GM23248 (cell line): ENCODE results near the gene CFAP99. TPM values are rescaled to one million over a fixed set of nuclear protein-coding genes. Genes with fewer than 3 reads are reported as not detected.

ENCODE experiments used
- DNase-seq: peaks from one replicate; pipeline ENCODE4 v3.0.0-alpha.2; 2015
- H2AFZ ChIP-seq: fragments of 200-600 bp; sonication (generic); 2 replicates; pipeline ENCODE4 v1.6.1; 2016; ENCODE audit warnings: antibody characterized with exemption
- H3F3A ChIP-seq: fragments of 200-600 bp; sonication (generic); 2 replicates; pipeline ENCODE4 v1.6.1; 2016; ENCODE audit warnings: mild to moderate bottlenecking, antibody characterized with exemption, mixed run types; ENCODE audit not compliant: insufficient read depth
- H3K27ac ChIP-seq: fragments of 200-600 bp; sonication (generic); 2 replicates; pipeline ENCODE4 v1.5.1; 2016; ENCODE audit warnings: mild to moderate bottlenecking
- H3K27me3 ChIP-seq: fragments of 200-600 bp; sonication (generic); replicated peaks from 2 replicates; pipeline ENCODE4 v1.6.1; 2016; ENCODE audit warnings: mild to moderate bottlenecking; ENCODE audit not compliant: insufficient read depth
- H3K36me3 ChIP-seq: fragments of 200-600 bp; sonication (generic); 2 replicates; pipeline ENCODE4 v1.6.1; 2016; ENCODE audit warnings: low read depth, mild to moderate bottlenecking
- H3K4me1 ChIP-seq: fragments of 200-600 bp; sonication (generic); 2 replicates; pipeline ENCODE4 v1.6.1; 2016; ENCODE audit warnings: mild to moderate bottlenecking; ENCODE audit not compliant: insufficient read depth
- H3K4me2 ChIP-seq: fragments of 200-600 bp; sonication (generic); one replicate; pipeline ENCODE4 v1.6.1; 2016; ENCODE audit warnings: mild to moderate bottlenecking; ENCODE audit not compliant: unreplicated experiment
- H3K4me3 ChIP-seq: fragments of 200-600 bp; sonication (generic); 2 replicates; pipeline ENCODE4 v1.5.1; 2016; ENCODE audit warnings: mild to moderate bottlenecking
- H3K79me2 ChIP-seq: fragments of 200-600 bp; sonication (generic); 2 replicates; pipeline ENCODE4 v1.6.1; 2016; ENCODE audit warnings: mild to moderate bottlenecking; ENCODE audit not compliant: insufficient read depth
- H3K9ac ChIP-seq: fragments of 200-600 bp; sonication (generic); 2 replicates; pipeline ENCODE4 v1.6.1; 2016; ENCODE audit warnings: mild to moderate bottlenecking
- H3K9me2 ChIP-seq: fragments of 200-600 bp; sonication (generic); 2 replicates; pipeline ENCODE4 v1.6.1; 2016; ENCODE audit warnings: mixed run types, mild to moderate bottlenecking, moderate library complexity; ENCODE audit not compliant: insufficient read depth
- H3K9me3 ChIP-seq: fragments of 200-600 bp; sonication (generic); one replicate; pipeline ENCODE4 v1.6.1; 2017; ENCODE audit warnings: low read depth
- H4K20me1 ChIP-seq: fragments of 200-600 bp; sonication (generic); 2 replicates; pipeline ENCODE4 v1.6.0; 2016; ENCODE audit not compliant: insufficient read depth
- EZH2 ChIP-seq: fragments of 200-600 bp; sonication (generic); IDR thresholded peaks from 2 replicates; pipeline ENCODE4 v1.6.1; 2018; ENCODE audit warnings: antibody characterized with exemption, mild to moderate bottlenecking; ENCODE audit not compliant: insufficient read depth, poor library complexity, severe bottlenecking
- EZH2phosphoT487 ChIP-seq: fragments of 200-600 bp; sonication (generic); IDR thresholded peaks from 2 replicates; pipeline ENCODE4 v1.6.1; 2018; ENCODE audit warnings: antibody characterized with exemption, moderate library complexity, mild to moderate bottlenecking, low read depth; ENCODE audit not compliant: insufficient read depth
- whole genome bisulfite sequencing, 2 experiments: methylation state at CpG; one replicate each; pipeline ENCODE4 v1.1.6; 2015 to 2017; ENCODE audit warnings: low lambda C conversion rate in 2 of 2, low coverage in 1 of 2; ENCODE audit errors: missing lambda C conversion rate in 2 of 2; 5-methylcytosine and 5-hydroxymethylcytosine counted together
- in situ Hi-C: fragments of 300-500 bp; cut with MboI; formaldehyde crosslinking; loops from 2 replicates; pipeline ENCODE4 v1.15.0; 2020
- polyA plus RNA-seq: library from polyadenylated mRNA; unstranded; fragments of >200 nt; fragmentation: Nextera tagmentation; extraction: Ambion mirVana; gene quantifications from 2 replicates; pipeline ENCODE4 v1.2.1, GENCODE V29; 2016
- total RNA-seq: library from RNA; depleted of rRNA; stranded (reverse); fragments of >200 nt; shearing (Covaris generic); gene quantifications from 2 replicates; pipeline ENCODE4 v1.2.3, GENCODE V29; 2014

CFAP99 gene
- total and polyA plus RNA-seq, 2 experiments from 2014 or later = not detected

GRCh38 chr4:2416564-2417225 lies 2.1 kb upstream of the CFAP99 start:
- DNase-seq = peak; percentile 59
- Histone ChIP-seq H3K4me1 (peaks cover 19% of the 10 kb centered on the region), H3K4me2 (peak overlapping the region; percentile 62), H3K79me2 (no peaks in the 10 kb centered on the region), H3F3A (peaks cover 32% of the 10 kb centered on the region), H4K20me1 (no peaks in the 10 kb centered on the region), H3K27me3 (peaks cover 23% of the 10 kb centered on the region), H3K36me3 (no peaks in the 10 kb centered on the region), H3K4me3 (peak overlapping the region; percentile 74), H3K9me3 (no peaks in the 10 kb centered on the region), H2AFZ (peak overlapping the region; percentile 47), H3K27ac (no peak overlapping the region), H3K9ac (peak overlapping the region; percentile 31; the same call in 1 of the 2 replicates), H3K9me2 (no peaks in the 10 kb centered on the region)
- WGBS, 2 experiments = 26 to 34% methylated on average over 41 to 55 of the region's 55 CpGs
- TF ChIP-seq EZH2phosphoT487 (no peak), EZH2 (no peak)
- in situ Hi-C loops = no loop called here

DNA sequence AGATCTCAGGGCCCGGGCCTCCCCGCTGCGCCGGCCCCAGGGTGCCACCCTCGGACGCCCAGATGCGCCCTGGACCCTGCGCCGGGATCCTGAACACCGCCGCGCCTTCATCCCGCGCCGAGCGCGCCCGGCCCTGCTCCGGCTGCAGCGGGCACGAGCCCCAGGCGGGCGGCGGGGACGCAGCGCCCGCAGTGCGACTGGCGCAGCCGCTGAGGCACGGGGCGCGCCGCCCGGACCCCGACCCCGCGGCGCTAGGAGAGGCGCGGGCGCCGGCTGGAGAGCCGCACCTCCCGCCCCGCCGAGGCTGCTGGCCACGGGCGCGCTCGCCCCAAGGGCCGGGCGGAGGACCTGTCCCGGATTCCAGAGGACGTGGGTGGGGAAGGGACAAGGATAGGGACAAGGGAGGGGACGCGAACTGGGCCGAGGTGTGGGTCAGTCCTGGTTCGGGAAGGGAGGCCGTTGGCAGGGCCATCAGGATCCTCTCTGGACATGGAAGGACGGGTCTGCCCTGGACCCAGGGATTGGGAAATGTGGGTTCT lies 1.5 kb upstream of the CFAP99 start:
- in situ Hi-C loops = no loop called here
- DNase-seq = peak; percentile 45
- no peaks in the 10 kb centered on the region for H3K9me3 ChIP-seq
- peaks cover 25% of the 10 kb centered on the region for H3K27me3 ChIP-seq
- no peaks in the 10 kb centered on the region for H3K36me3 ChIP-seq
- peaks cover 28% of the 10 kb centered on the region for H3F3A ChIP-seq
- no peak overlapping the region for H3K27ac ChIP-seq
- H3K79me2 ChIP-seq = no peaks in the 10 kb centered on the region
- peaks cover 15% of the 10 kb centered on the region for H3K4me1 ChIP-seq
- peak overlapping the region; percentile 67 for H2AFZ ChIP-seq
- H3K9ac ChIP-seq = peak overlapping the region; percentile 44
- H3K9me2 ChIP-seq = no peaks in the 10 kb centered on the region
- no peaks in the 10 kb centered on the region for H4K20me1 ChIP-seq
- H3K4me3 ChIP-seq = peak overlapping the region; percentile 74
- WGBS, 2 experiments = 1 to 2% methylated on average over 30 to 36 of the region's 61 CpGs
- H3K4me2 ChIP-seq = peak overlapping the region; percentile 79
- TF ChIP-seq EZH2phosphoT487 (no peak), EZH2 (no peak)

- in situ Hi-C loops = no loop called here
- 1% methylated on average over 56 to 70 of the region's 90 CpGs for whole genome bisulfite sequencing, 2 experiments
- DNase-seq = peak; percentile 58
- H3F3A ChIP-seq = peaks cover 23% of the 10 kb centered on the region
- peak within 1 kb of the TSS; percentile 75 for H3K9ac ChIP-seq
- H3K9me2 ChIP-seq = no peaks in the 10 kb centered on the region
- H3K4me1 ChIP-seq = peaks cover 10% of the 10 kb centered on the region
- TF ChIP-seq EZH2phosphoT487 (no peak), EZH2 (no peak)
- no peaks in the 10 kb centered on the region for H3K79me2 ChIP-seq
- no peaks in the 10 kb centered on the region for H3K9me3 ChIP-seq
- peak within 1 kb of the TSS; percentile 85 for H2AFZ ChIP-seq
- no peak within 1 kb of the TSS for H3K27ac ChIP-seq
- H4K20me1 ChIP-seq = no peaks in the 10 kb centered on the region
- peak within 1 kb of the TSS; percentile 87 for H3K4me2 ChIP-seq
- H3K27me3 ChIP-seq = peaks cover 25% of the 10 kb centered on the region
- H3K4me3 ChIP-seq = peak within 1 kb of the TSS; percentile 80
- no peaks in the 10 kb centered on the region for H3K36me3 ChIP-seq
These were observed 748 bp upstream of the CFAP99 start, which contains the start of gene ZFYVE28 for GRCh38 chr4:2417765-2418649. ZFYVE28 (minus strand) TSS chr4:2418645; CDS start chr4:2418323, 322 bp downstream.

- Histone ChIP-seq H3K36me3 (no peaks in the 10 kb centered on the region), H3K27me3 (peaks cover 25% of the 10 kb centered on the region), H3K4me1 (no peaks in the 10 kb centered on the region), H3K9me2 (no peaks in the 10 kb centered on the region), H3K9me3 (no peaks in the 10 kb centered on the region), H4K20me1 (no peaks in the 10 kb centered on the region), H2AFZ (no peak overlapping the region), H3F3A (peaks cover 14% of the 10 kb centered on the region), H3K9ac (no peak overlapping the region), H3K79me2 (no peaks in the 10 kb centered on the region), H3K4me2 (no peak overlapping the region), H3K27ac (no peak overlapping the region), H3K4me3 (no peak overlapping the region)
- TF ChIP-seq EZH2 (no peak), EZH2phosphoT487 (no peak)
- DNase-seq = no peak
- in situ Hi-C loops = no loop called here
- 60 to 66% methylated on average over 9 of the region's 9 CpGs for WGBS, 2 experiments
These were observed 1.1 kb downstream of the CFAP99 start for GRCh38 chr4:2419814-2420213.
